ENCODE measurements around the gene WWOX. TPM values are rescaled to one million over a fixed set of nuclear protein-coding genes. Genes with fewer than 3 reads are reported as not detected.
"Not testable (repeated sequence)": the region's sequence is repeated elsewhere in the genome, so short reads cannot be mapped to it uniquely, and the experiment has no call there.

Gene WWOX
- total RNA-seq, 2 donors from 2014 or later = 30.0 to 35.4 TPM

DNA sequence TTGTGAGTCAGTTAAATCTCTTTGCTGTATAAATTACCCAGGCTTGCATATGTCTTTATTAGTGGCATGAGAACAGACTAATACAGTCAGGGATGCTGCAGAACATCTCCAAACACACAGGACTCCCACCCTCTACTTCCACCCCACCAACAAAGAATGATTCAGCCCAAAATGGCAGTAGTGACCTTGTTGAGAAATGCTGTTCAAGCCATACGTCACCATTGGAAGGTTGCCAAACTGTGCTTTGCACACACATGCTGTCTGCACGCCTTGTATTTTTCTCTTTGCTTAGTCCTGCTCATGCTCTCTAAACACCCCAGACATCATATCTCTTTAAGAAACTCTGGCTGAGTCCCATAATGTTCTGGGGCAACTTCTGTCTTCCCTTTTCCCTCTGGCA, 589.6 kb downstream of the WWOX start:
- Histone ChIP-seq H3K36me3 (ENCODE audit: control insufficient read depth, insufficient read depth, low read length) (no peaks in the 10 kb centered on the region), H3K9ac (ENCODE audit: extremely low read depth, low read length, poor library complexity, severe bottlenecking) (no peak overlapping the region), H3K4me1 (ENCODE audit: control insufficient read depth, insufficient read depth, low read length) (no peaks in the 10 kb centered on the region), H3K27me3 (ENCODE audit: control insufficient read depth, insufficient read depth, low read length, poor library complexity, severe bottlenecking) (peaks cover 7% of the 10 kb centered on the region), H3K4me3 (ENCODE audit: low read length) (no peak overlapping the region), H3K9me3 (ENCODE audit: control insufficient read depth, low read length) (no peaks in the 10 kb centered on the region), H3K27ac (ENCODE audit: low read depth, low read length) (no peak overlapping the region)
- peaks cover 10% of the 10 kb centered on the region for H3K4me1 Mint-ChIP-seq
- 43 to 50% methylated on average over 2 of the region's 2 CpGs for WGBS, 2 experiments (ENCODE audit: insufficient coverage in 1 of 2, insufficient read length in 1 of 2)
- peaks cover 8% of the 10 kb centered on the region for H3K27me3 Mint-ChIP-seq (ENCODE audit: insufficient read depth)
- no peak overlapping the region for H3K27ac Mint-ChIP-seq
- TF ChIP-seq, protein P1, sequence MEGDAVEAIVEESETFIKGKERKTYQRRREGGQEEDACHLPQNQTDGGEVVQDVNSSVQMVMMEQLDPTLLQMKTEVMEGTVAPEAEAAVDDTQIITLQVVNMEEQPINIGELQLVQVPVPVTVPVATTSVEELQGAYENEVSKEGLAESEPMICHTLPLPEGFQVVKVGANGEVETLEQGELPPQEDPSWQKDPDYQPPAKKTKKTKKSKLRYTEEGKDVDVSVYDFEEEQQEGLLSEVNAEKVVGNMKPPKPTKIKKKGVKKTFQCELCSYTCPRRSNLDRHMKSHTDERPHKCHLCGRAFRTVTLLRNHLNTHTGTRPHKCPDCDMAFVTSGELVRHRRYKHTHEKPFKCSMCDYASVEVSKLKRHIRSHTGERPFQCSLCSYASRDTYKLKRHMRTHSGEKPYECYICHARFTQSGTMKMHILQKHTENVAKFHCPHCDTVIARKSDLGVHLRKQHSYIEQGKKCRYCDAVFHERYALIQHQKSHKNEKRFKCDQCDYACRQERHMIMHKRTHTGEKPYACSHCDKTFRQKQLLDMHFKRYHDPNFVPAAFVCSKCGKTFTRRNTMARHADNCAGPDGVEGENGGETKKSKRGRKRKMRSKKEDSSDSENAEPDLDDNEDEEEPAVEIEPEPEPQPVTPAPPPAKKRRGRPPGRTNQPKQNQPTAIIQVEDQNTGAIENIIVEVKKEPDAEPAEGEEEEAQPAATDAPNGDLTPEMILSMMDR (conservative IDR thresholded peaks at IDR 0.05) = no peak
- peaks cover 2% of the 10 kb centered on the region for H3K36me3 Mint-ChIP-seq (ENCODE audit: low read depth)
- H3K4me3 Mint-ChIP-seq = no peak overlapping the region
- peaks cover 4% of the 10 kb centered on the region for H3K9me3 Mint-ChIP-seq
- no peak for DNase-seq

DNA sequence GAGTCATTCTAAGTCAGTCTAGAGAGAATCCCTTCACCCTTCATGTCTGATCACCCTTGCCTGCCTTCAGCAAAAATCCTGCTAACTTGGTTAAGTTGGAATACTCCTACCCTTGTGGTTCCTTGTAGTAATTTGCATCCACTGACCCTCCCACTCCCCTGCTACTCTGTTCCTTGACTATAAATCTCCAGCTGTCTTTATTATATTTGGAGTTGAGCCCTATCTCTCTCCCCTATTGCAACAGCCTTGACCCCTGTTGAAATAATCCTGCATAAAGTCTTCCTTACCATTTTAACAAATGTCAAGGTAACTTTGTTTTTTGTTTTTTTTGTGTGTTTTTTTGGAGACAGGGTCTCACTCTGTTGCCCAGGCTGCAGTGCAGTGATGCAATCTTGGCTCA, 590.1 kb downstream of the WWOX start:
- TF ChIP-seq, protein P1 (conservative IDR thresholded peaks at IDR 0.05) = no peak
- Mint-ChIP-seq H3K4me3 (no peak overlapping the region), H3K36me3 (ENCODE audit: low read depth) (peaks cover 2% of the 10 kb centered on the region), H3K27ac (no peak overlapping the region), H3K27me3 (ENCODE audit: insufficient read depth) (peaks cover 5% of the 10 kb centered on the region), H3K4me1 (peaks cover 10% of the 10 kb centered on the region), H3K9me3 (peaks cover 4% of the 10 kb centered on the region)
- Histone ChIP-seq H3K4me1 (ENCODE audit: control insufficient read depth, insufficient read depth, low read length) (no peaks in the 10 kb centered on the region), H3K9me3 (ENCODE audit: control insufficient read depth, low read length) (no peaks in the 10 kb centered on the region), H3K9ac (ENCODE audit: extremely low read depth, low read length, poor library complexity, severe bottlenecking) (no peak overlapping the region), H3K27ac (ENCODE audit: low read depth, low read length) (no peak overlapping the region), H3K36me3 (ENCODE audit: control insufficient read depth, insufficient read depth, low read length) (no peaks in the 10 kb centered on the region), H3K27me3 (ENCODE audit: control insufficient read depth, insufficient read depth, low read length, poor library complexity, severe bottlenecking) (peaks cover 2% of the 10 kb centered on the region), H3K4me3 (ENCODE audit: low read length) (no peak overlapping the region)
- no peak for DNase-seq

DNA sequence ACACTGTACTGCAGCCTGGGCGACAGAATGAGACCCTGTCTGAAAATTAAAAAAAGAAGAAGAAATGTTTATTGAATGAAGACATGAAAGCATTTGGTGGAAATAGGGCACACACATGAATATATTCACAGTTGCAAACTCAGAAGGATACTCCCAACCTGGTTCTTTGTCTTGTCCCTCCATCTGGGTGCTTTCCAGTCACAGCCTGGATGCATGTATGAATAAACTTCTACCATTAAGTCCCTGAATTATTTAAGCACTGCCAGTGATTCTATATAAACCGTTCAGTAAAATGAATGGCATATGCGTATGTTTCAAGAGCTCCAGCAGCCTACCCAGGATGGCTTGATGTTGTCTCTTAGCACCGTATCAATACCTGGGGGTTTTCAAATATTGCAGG, 591.1 kb downstream of the WWOX start:
- H3K4me3 ChIP-seq (ENCODE audit: low read length) = no peak overlapping the region
- no peak overlapping the region for H3K27ac ChIP-seq (ENCODE audit: low read depth, low read length)
- Mint-ChIP-seq H3K4me3 (no peak overlapping the region), H3K9me3 (peaks cover 4% of the 10 kb centered on the region), H3K27ac (no peak overlapping the region), H3K36me3 (ENCODE audit: low read depth) (peaks cover 2% of the 10 kb centered on the region), H3K4me1 (peaks cover 4% of the 10 kb centered on the region), H3K27me3 (ENCODE audit: insufficient read depth) (peaks cover 2% of the 10 kb centered on the region)
- H3K9ac ChIP-seq (ENCODE audit: extremely low read depth, low read length, poor library complexity, severe bottlenecking) = no peak overlapping the region
- H3K9me3 ChIP-seq (ENCODE audit: control insufficient read depth, low read length) = no peaks in the 10 kb centered on the region
- H3K27me3 ChIP-seq (ENCODE audit: control insufficient read depth, insufficient read depth, low read length, poor library complexity, severe bottlenecking) = no peaks in the 10 kb centered on the region
- WGBS, 2 experiments (ENCODE audit: insufficient coverage in 1 of 2, insufficient read length in 1 of 2) = 89 to 95% methylated on average over 3 to 4 of the region's 4 CpGs
- DNase-seq = no peak
- no peaks in the 10 kb centered on the region for H3K36me3 ChIP-seq (ENCODE audit: control insufficient read depth, insufficient read depth, low read length)
- TF ChIP-seq, protein P1 (conservative IDR thresholded peaks at IDR 0.05) = no peak
- H3K4me1 ChIP-seq (ENCODE audit: control insufficient read depth, insufficient read depth, low read length) = no peaks in the 10 kb centered on the region

DNA sequence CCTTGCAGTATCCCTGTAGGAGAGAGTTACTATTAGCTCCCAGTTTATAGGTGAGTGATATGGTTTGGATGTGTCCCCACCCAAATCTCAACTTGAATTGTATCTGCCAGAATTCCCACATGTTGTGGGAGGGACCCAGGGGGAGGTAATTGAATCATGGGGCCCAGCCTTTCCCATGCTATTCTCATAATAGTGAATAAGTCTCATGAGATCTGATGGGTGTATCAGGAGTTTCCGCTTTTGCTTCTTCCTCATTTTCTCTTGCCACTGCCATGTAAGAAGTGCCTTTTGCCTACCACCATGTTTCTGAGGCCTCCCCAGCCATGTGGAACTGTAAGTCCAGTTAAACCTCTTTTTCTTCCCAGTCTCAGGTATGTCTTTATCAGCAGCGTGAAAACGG, 592.3 kb downstream of the WWOX start:
- H3K27me3 Mint-ChIP-seq (ENCODE audit: insufficient read depth); H3K9ac ChIP-seq (ENCODE audit: extremely low read depth, low read length, poor library complexity, severe bottlenecking); H3K4me3 ChIP-seq (ENCODE audit: low read length); H3K9me3 Mint-ChIP-seq; H3K4me1 ChIP-seq (ENCODE audit: control insufficient read depth, insufficient read depth, low read length); H3K36me3 Mint-ChIP-seq (ENCODE audit: low read depth); H3K27ac ChIP-seq (ENCODE audit: low read depth, low read length); H3K27ac Mint-ChIP-seq; H3K9me3 ChIP-seq (ENCODE audit: control insufficient read depth, low read length); H3K27me3 ChIP-seq (ENCODE audit: control insufficient read depth, insufficient read depth, low read length, poor library complexity, severe bottlenecking); H3K4me3 Mint-ChIP-seq; DNase-seq; H3K4me1 Mint-ChIP-seq; H3K36me3 ChIP-seq (ENCODE audit: control insufficient read depth, insufficient read depth, low read length): not testable (repeated sequence)
- 93 to 100% methylated on average over 1 of the region's 3 CpGs for WGBS, 2 experiments (ENCODE audit: insufficient coverage in 1 of 2, insufficient read length in 1 of 2)

All from endodermal cell (in vitro differentiated cells).